ENCODE data around the gene CLTCL1. TPM values are rescaled to one million over a fixed set of nuclear protein-coding genes. Genes with fewer than 3 reads are reported as not detected.

Gene CLTCL1
- total and polyA plus RNA-seq, 9 of the 15 experiments (the other 6 are each of a cell fraction or from before 2014, with no cell fraction given) = 1.1 to 11.7 (median 5.0) TPM

GRCh38 chr22:19179497-19180048 lies 111.9 kb downstream of the CLTCL1 start (continued):
- TF ChIP-seq CEBPZ (IDR thresholded peaks at IDR 0.05; ENCODE audit: borderline replicate concordance, low read depth, low read length) (no peak), NR2C1 (IDR thresholded peaks at IDR 0.05) (no peak), NR2C1 (tag; IDR thresholded peaks at IDR 0.05) (no peak), ZKSCAN8 (CRISPR knock-in tag; IDR thresholded peaks at IDR 0.05) (no peak), ARID3B (CRISPR knock-in tag; IDR thresholded peaks at IDR 0.05; ENCODE audit: borderline replicate concordance) (no peak), ZNF224 (CRISPR knock-in tag; IDR thresholded peaks at IDR 0.05) (no peak), ZC3H4 (CRISPR knock-in tag; IDR thresholded peaks at IDR 0.05; ENCODE audit: borderline replicate concordance) (no peak), ELK3 (CRISPR knock-in tag; IDR thresholded peaks at IDR 0.05) (no peak), ZNF121 (CRISPR knock-in tag; conservative IDR thresholded peaks at IDR 0.05) (no peak), ZSCAN29 (IDR thresholded peaks at IDR 0.05) (no peak), NFRKB (IDR thresholded peaks at IDR 0.05; ENCODE audit: low read depth) (no peak), ZC3H8 (IDR thresholded peaks at IDR 0.05) (no peak), ZNF75A (CRISPR knock-in tag; IDR thresholded peaks at IDR 0.05) (no peak), IRF1 (CRISPR knock-in tag; IDR thresholded peaks at IDR 0.05; ENCODE audit: borderline replicate concordance) (no peak), CBFA2T2 (conservative IDR thresholded peaks at IDR 0.05) (no peak), NRF1 (conservative IDR thresholded peaks at IDR 0.05 in 1 of 2, IDR thresholded peaks at IDR 0.05 in 1 of 2) (no peak), IFI16 (CRISPR knock-in tag; IDR thresholded peaks at IDR 0.05) (peak; percentile 19; the same call in 1 of the 2 replicates), MLX (CRISPR knock-in tag; conservative IDR thresholded peaks at IDR 0.05) (no peak)
